ENCODE measurements around the gene FCHSD2.

The FCHSD2 gene

DNA sequence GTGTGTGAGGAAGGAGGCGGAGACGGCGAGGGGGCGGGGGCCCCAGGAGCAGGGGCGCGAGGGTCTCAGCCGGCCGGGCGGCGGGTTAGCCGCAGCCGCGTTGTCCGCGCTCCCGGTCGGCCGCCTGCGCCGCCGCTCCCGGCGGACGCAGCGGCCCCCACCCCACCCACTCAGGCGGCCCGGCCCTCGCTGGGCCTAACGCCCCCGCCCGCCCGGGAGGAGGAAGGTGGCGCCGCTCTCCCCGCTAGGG lies at the start of gene FCHSD2:
TSS of gene FCHSD2 (minus strand) at position 191 of the 250 bp plus-strand sequence. CDS start 441 bp downstream, outside the sequence.
- no peak for DNase-seq

DNA sequence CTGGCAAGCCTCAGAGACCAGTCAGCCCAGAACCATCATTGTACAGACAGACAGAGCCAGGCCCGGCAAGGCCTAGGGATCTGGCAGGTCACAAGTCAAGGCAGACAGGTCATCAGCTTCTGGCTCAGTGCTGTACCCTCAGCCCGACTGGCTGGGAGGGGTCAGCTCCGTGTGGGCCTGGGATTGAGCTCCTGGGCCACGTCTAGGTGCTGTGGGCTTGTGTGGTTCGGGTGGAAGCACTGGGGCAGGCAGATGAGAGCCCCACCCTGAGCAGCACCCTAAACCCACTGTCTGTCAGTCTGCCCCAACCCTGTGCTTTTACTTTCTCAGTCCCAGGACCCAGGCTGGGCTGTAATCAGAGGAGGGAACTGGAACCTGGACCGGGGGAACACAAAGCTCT lies 49.0 kb upstream of the FCHSD2 start:
- no peak for DNase-seq

DNA sequence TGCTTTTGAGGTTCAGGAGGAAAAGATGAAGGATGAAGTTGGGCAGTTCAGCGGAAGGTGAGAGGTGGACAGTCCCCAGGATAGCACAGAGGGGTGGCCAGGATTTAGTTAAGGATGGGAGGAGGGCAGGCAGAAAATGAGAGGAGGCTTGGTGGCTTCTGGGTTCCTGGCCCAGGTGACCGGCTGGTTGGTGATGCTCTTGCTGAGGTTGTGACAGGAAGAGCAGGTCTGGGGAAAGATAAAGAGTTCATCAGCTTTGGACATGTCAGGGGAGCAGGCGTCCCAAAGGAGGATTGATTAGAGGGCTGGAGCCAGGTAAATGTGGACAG lies 48.4 kb upstream of the FCHSD2 start:
- DNase-seq: no peak

DNA sequence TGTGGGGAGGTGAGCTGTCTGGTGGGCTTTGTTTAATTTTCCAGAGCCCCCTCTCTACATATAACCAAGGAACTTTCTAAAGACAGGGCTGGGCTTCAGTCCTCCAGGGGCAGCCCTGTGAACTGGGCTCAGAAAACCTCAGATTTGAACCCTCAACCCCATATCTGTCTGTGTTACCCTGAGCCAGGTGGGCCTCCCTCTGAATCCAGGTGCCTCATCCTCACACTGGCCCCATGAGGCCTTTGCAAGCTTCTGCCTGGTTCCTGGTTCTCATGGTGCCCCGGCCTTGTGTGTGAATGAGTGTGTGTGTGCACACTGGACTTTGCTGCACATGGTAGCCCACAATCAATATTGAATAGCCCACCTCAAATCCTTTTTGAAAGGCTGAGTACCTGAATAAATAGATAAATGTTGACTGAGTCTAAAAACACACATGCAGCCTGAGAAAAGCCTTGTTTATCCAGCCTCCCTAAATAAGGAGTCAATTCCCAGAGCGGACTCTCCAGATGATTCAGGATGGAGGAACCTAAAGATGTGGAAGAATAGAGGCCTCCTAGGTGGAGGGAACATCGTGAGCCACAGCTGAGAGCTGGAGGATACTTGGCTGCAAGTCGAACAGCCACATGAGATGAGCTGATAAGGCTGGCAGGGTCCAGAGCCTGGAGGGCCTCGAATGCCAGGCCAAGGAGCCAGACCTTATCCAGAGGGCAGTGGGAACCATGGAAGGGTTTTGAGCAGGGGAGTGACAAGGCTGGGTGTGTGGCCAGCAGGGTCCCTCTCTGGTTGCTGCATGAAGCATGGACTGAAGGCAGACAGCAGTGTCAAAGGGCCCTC lies 47.8 kb upstream of the FCHSD2 start:
- DNase-seq: no peak

DNA sequence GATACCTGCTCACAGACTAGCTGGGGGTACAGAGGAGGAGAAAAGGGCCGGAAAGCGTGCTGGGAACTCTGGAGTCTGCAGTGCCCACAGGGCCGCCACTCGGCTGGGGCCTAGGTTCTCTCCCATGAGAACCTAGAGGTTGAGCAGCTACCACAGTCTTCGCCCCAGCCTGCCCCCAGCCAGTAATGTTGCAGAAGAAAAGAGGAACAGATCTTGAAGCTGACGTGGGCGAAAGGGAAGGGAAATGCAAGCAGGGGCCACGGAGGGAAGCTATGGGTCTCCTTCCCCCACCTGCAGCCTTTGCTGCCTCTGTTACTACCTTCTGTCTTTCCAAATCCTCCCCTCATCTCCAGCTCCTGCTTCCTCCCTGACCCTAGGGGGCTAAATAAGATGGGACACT lies 47.2 kb upstream of the FCHSD2 start:
- DNase-seq: peak in 13 of 56 donors; percentile 10 to 62 (median 22)

DNA sequence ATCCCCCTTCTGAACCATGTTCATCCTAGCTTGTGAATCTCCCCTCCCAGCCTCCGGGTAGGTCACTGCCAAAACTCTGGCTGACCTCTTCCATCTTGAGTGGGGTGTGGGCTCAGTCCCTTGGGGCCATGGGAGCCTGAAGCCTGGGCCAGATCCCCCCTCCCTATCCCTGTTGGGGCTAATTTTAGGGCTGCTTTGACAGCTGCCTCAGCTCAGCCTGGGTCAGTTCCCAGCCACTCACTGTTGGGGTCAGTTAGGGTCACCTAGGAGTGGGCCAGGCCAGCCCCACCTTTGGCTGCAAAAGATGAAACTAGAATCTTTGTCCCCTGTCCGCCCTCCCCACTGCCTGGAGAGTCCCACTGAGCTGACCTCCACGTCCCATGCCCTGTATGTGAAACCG lies 46.2 kb upstream of the FCHSD2 start:
- DNase-seq: no peak

DNA sequence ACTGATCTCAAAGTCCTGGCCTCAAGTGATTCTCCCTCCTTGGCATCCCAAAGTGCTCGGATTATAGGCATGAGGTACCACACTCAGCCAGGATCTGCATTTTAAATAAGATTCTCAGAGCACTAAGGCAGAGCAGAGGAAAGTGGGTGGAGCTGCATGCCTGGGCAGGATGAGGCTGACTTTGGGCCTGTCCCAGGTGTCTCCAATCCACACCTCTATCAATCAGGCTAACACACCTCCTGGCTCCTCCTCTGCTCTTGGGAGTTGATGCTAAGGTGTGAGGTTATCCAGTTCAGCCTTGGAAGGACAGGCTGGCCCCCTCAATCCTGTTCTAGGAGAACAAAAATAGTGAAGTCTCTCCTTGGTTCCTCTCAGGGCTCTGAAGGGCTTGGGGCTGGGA lies 45.7 kb upstream of the FCHSD2 start:
- DNase-seq: no peak

DNA sequence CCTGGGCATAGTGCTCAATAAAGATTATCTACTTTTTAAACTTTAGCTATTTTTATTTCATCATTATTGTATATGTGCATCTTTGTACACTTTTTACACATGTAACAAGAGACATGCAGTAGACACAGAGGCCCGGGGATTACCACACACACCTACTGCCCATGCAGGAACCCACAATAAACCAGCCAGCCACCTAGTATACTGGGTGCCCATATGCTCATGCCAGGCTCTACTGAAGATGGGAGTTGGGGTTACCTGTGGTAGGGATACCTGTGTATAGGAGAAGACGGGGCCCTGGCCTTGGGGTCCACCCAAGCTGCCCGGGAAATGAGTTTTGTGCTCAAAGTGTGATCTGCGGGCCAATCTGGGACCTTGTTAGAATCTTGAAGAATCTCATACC lies 44.8 kb upstream of the FCHSD2 start:
- no peak for DNase-seq

DNA sequence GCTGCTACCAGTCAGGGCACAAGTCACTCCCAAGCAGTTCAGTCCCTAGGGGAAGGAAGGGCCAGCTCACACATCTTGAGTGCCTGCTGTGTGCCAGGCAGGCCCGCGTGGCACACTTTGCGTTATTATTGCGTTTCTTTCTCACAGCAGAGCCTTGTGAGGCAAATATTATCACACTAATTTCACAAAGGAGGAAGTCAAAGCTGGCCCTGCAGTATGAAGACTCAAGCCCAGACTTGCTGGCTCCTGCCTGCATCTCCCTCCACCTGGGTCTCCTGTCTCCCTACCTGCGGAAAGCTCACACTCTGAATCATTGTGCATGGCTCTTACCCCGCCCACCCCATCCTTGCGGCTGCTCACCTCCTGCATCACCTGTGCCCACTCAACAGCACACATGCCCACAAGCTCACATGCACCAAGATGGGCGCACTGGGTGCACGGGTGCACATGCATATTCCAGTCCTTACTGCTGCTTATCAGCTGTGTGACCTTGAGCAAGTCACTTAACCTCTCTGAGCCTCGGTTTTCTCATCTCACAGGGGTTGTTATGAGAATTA lies 44.3 kb upstream of the FCHSD2 start:
- no peak for DNase-seq

DNA sequence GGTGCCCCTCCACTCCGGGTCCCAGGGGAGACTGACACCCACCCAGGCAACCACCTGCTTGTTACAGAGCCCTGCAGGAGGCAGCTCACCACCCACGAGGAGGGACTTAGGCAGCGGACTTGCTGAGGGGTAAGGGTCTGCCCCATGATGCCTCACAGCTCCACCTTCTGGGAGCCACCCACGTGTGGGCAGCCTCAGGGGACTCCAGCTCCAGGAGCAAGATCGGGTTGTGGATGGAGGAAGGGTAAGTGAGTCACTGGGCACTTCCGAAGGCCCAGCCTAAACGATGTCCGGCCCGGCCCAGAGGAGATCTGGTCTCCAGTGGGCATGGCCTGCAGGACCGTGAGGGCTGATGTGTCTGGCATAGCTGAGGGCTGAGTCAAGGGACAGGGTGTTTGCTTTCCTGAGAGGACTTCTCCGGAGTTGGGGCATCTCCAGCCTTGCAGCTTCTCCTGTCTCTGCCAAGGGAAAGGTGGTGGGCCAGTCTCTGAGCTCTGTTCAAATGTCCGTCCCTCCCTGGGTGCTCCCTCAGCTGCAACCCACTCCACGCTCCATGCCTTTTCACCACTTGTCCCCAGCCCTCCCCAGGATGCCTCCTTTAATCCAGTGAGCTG lies 43.7 kb upstream of the FCHSD2 start:
- DNase-seq: no peak

DNA sequence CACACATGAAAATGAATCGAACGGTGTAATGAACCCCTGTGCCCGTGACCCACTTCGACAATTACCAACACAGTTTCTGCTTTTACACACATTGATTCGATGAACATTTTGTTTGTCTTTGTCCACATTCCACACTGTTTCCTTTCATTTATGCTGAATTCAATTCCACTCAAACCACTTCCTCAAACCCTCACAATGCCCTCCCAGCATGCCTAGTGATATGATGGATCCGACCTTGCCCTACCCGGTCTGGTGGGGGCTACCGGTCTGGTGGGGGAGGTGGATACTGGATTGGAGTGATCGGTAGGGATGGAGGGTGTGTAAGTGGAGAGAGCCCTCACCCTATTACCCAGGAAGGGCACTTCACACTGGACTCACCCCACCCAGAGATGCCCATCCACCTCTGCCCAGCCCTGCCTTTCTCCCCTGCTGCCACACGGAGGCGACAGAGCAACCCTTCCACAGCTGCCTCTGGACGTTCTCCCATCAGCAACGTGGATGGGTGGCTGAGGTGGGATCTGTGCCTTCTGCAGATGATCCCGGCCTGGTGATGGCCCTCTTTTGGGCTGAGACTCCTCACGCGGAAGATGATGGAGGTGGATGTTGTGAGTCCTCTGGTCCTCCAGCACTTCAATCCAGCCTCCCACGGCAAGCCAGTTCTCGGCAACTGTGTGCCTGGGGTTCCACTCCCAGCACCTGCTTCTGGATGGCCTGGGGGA lies 43.0 kb upstream of the FCHSD2 start:
- DNase-seq: peak in 33 of 56 donors; percentile 9 to 71 (median 36)

DNA sequence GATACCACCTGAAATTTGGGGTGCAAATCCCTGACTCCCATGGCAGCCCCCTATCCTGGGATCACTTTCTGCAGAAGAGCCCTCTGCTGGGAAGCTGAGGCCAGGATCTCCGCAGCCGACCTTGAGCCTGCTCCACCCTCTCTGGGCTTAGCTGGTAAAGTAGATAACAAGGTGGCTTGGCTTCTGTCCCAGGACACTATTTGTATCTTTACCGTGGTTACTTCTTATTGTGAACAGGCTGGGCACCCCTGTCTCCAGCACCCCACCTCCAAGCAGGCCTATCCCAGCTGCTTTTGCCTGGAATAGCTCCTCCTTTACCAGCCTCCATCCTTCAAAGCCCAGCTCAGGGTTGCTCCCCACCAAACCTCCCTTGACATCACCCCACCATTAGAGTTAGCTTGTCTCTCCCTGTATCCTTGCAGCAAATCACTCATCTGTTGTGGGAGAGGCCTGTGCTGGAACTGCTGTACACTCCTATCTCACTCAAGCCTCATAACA lies 40.8 kb upstream of the FCHSD2 start:
- no peak for DNase-seq

DNA sequence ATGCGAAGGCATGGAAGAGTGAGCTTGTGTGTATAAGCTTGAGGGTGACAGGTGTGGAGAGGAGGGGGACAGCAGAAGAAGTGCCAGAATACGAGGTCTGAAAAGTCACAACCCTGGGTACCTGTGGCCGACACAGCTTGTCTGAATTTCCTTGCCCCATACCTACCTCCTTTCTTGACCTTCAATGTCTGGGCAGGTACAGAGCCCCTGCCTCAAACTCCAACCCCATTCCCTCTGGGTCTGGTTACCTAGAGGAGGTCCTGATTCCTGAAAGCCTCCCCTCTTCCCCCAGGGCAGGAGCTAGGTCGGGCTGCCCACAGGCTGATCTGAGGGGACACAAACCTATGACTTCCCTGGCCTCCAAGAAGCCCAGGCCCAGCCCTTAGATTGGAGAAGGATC lies 36.6 kb upstream of the FCHSD2 start:
- no peak for DNase-seq

DNA sequence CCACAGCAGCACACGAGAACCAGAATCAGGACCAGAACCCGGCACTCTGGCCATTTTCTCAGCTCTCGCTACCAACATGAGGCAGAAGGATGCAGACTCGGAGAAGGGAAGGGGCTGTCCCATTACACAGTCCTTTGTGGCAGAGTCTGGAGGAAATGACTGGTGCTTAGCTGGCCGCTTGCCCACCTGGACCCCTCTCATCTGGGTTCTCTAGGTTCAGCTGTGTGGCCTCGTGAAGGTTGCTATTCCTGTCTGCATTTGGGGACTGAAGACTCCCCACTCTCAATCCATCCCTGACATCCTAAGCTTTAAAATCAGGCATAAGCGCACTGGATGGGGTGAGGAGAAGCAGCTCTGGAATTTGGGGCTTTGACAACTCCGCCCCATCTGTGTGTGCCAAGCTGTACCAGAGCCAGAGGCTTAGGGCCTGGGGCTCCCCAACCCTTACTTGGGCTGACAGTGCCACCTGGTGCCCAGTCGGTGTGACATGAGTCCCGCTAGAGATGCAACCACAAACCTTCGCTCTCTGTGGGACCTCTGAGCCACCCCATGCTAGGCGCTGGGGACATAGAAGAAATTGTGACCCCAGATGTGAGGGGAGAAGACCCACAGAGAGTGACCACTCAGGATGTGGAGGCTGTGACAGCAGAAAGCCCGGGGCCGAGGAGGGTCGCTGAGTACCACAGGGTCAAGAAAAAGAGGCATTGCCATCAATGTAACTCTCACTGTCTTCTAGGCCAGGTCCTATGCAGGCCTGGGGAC lies 35.8 kb upstream of the FCHSD2 start:
- DNase-seq: peak in 54 of 56 donors; percentile 23 to 87 (median 70)

DNA sequence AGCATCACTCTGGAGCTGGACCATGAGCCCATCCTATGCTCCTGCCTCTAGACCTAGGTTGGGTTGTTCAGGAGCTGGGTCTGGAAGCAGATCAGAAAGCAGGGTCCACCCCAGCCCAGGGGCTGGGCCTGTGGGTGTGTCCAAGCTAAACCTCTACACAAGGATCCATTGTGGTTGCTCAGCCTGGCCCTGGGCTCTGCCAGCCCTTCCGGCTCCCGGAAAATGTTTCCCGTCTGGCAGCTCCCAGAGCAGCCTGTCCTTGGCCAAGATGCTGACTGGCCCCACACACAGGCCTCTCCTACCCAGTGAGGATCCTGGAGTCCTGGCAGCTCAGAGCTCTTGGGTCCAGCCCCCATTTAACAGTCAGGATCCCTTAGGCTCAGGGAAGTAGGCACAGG lies 35.3 kb upstream of the FCHSD2 start:
- peak in 42 of 56 donors; percentile 12 to 80 (median 48) for DNase-seq

DNA sequence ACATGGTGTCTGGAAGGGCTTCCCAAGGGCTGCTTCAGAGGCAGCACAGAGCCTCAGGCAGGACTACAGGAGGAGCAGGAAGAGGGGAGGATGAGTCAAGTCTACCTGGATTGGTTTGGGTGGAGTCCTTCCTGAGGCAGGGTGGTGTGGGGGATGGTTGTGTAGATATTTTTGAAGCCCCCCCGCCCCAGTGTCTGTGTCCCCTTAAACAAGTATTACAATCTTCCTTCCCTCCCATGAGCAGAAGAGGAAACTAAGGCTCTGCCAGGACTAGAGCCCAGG lies 34.7 kb upstream of the FCHSD2 start:
- DNase-seq: no peak

DNA sequence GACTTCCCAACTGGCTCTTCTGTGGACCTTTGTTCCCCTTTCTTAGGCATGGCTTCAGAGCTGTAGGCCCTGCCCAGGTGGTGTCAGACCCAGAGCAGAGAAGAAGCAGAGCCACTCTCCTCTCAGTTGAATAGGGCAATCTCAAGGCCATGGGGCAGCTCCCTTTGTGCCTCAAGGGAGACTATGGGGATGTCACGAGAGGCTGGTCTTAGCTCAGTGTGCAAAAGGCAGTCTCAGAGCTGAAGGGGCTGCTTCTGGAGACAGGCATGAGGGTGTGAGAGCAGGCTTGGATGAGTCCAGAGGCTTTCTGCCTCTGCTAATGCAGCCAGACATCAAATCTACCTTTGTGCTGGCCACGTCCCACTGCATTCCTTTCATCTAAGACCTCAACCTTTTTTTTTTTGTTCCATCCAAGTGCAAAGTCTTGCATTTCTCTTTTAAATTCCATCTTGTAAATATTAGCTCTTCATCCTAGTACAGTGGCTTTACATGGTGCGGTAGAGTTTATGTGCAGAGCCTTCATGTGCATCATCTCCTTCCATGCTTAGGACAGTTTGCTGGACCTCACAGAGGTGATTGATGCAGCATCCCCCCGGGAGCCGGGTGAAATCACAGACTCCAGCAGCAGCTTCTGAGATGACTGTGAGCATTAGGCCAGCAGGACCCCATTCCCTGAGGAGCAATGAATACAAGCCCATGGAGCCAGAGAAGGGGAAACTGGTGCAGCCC lies 34.2 kb upstream of the FCHSD2 start:
- DNase-seq: no peak

DNA sequence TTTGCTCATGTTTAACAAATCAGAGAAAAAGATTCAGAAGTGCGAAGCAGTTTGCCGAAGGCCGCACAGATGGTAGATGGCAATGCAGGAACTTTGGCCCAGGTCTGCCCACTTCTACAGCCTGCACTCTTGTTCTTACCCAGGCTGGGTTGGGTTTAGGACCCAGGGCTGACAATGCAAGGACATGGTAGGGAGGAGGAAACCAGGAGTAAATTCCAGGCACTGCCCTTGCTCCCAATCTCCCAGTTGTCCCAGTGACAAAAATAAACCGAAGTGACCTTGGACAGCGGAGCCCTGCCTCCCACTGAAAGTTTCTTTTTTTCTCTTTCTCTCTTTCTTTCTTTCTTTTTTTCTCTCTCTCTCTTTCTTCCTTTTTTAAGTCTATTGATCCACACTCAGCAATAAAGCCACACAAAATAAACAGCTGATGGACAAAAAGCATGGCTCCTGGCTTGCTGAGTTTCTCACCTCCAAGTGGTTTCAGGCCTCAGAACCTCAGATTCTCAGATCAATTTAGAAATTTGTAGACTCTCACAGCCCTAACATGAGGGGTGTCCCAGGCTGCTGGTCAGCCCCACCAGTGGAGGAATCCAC lies 33.5 kb upstream of the FCHSD2 start:
- no peak for DNase-seq

DNA sequence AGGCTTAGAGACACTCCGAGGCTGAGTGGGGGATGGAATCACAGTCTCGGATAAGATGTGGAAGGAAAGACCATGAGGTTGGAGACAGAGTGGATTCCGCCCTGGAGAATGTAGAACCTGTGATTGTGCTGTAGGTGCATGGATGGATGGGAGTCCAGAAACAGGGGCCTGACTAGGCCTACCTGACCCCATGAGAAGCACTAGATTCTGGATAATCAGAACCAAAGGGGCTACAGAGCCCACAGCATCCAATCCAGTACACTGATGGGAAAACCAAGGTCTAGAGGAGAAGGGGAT lies 32.3 kb upstream of the FCHSD2 start:
- DNase-seq: no peak

DNA sequence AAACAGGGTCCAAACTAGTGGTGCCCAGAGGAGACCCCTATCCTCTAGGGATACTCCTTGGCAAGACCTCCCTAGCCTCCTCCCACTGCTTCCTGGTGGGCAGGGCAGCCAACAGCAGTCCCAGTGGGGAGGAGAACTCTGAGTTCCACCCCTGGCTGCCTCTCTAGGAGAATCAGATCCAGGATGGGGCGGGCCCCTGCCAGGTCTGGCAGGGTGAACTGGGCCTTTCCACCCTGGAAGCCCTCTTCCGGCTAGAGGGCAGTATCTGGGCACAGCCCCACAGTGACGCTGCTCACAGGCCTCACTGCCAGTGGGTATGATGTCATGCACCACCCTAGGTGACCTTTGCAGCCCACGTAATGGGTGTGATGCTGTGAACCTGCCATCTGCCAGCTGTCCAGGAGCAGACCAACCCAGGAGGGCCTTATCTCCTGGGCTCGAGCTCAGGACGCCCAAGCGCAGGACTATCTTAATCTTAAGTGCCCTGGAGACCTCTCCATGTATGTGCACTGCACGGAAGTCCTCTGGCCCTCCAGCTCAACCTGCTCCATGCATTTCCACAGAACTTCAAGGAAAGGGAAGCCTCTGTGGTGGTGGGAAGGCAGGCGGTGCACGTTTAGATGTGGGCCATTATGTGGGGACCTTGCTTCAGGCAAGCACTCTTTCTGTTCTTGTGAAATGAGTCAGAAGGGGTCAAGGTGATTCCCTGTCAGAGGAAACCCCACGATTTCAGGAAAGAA lies 31.8 kb upstream of the FCHSD2 start:
- DNase-seq: no peak
